ENCODE measurements around the gene SESN1.
"Not testable (repeated sequence)": the region's sequence is repeated elsewhere in the genome, so short reads cannot be mapped to it uniquely, and the experiment has no call there.

SESN1 gene

DNA sequence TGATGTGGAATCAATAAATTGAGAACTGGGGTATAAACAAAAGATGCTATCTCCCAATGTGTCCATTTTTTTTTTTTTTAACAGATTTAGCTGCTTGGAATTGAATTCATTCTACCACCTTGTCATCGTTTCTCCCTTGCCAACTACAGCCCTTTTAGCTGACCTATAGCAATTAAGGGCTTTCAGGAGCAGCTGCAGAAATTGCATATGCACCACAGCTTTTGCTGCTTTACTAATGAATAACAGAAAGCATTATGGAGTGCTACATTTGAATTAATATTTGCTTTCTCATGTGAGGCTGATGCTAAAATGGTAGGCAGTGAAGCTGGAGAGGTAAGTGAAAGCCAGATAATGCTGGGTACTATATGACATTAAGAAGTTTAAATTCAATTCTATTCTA, 5.7 kb downstream of the SESN1 start:
- Histone ChIP-seq H3K27me3 (replicated peaks in 2 of 5; ENCODE audit: control insufficient read depth in 4 of 5, insufficient read depth in 5 of 5, low read length in 4 of 5) (no peaks in the 10 kb centered on the region), H3K9me3 (ENCODE audit: control extremely low read depth in 1 of 5, control insufficient read depth in 4 of 5, insufficient read depth in 2 of 5, low read depth in 1 of 5, low read length in 4 of 5) (no peaks in the 10 kb centered on the region), H3K36me3 (ENCODE audit: control insufficient read depth in 4 of 4, insufficient read depth in 4 of 4, low read length in 3 of 4) (no peaks in the 10 kb centered on the region), H3K27ac (ENCODE audit: insufficient read depth in 1 of 2, low read depth in 1 of 2, low read length in 2 of 2, poor library complexity in 1 of 2, severe bottlenecking in 2 of 2) (no peak overlapping the region), H3K4me3 (ENCODE audit: control insufficient read depth in 1 of 7, extremely low read depth in 1 of 7, insufficient read depth in 4 of 7, low read depth in 2 of 7, low read length in 6 of 7) (no peak overlapping the region), H3K4me1 (ENCODE audit: control extremely low read depth in 1 of 4, control insufficient read depth in 4 of 4, insufficient read depth in 4 of 4, low read length in 3 of 4) (peaks cover 9 to 34% (median 21%) of the 10 kb centered on the region in 4 experiments)
- ChIA-PET POLR2A (no interaction called here), CTCF (interaction anchor here (1.1 to 1.5 kb wide), 2 partner anchors 13 to 100 kb away, joined by 3 read pairs; no protein-coding TSS in a partner anchor)
- WGBS (ENCODE audit: insufficient coverage) = no CpG with 5 or more reads among the region's 1 CpG
- DNase-seq = no peak

- ChIA-PET POLR2A (interaction anchor here (0.6 kb wide), 1 partner anchor 37 kb away, joined by 4 read pairs; no protein-coding TSS in a partner anchor), CTCF (interaction anchor here (0.7 to 0.9 kb wide), 2 partner anchors 14 to 545 kb away, joined by 3 read pairs; no protein-coding TSS in a partner anchor)
- H3K9me3 ChIP-seq (ENCODE audit: control extremely low read depth in 1 of 5, control insufficient read depth in 4 of 5, insufficient read depth in 2 of 5, low read depth in 1 of 5, low read length in 4 of 5) = no peaks in the 10 kb centered on the region
- H3K27ac ChIP-seq (ENCODE audit: insufficient read depth in 1 of 2, low read depth in 1 of 2, low read length in 2 of 2, poor library complexity in 1 of 2, severe bottlenecking in 2 of 2) = no peak overlapping the region
- no peak for DNase-seq
- H3K27me3 ChIP-seq (replicated peaks in 2 of 5; ENCODE audit: control insufficient read depth in 4 of 5, insufficient read depth in 5 of 5, low read length in 4 of 5) = no peaks in the 10 kb centered on the region
- H3K4me3 ChIP-seq (ENCODE audit: control insufficient read depth in 1 of 7, extremely low read depth in 1 of 7, insufficient read depth in 4 of 7, low read depth in 2 of 7, low read length in 6 of 7) = no peak overlapping the region
- H3K36me3 ChIP-seq (ENCODE audit: control insufficient read depth in 4 of 4, insufficient read depth in 4 of 4, low read length in 3 of 4) = no peaks in the 10 kb centered on the region
- peaks cover 9 to 34% (median 15%) of the 10 kb centered on the region in 4 experiments for H3K4me1 ChIP-seq (ENCODE audit: control extremely low read depth in 1 of 4, control insufficient read depth in 4 of 4, insufficient read depth in 4 of 4, low read length in 3 of 4)
- 92% methylated on average over 2 of the region's 5 CpGs for WGBS (ENCODE audit: insufficient coverage)
Measured at GRCh38 chr6:109087661-109088264, 6.9 kb downstream of the SESN1 start.

DNA sequence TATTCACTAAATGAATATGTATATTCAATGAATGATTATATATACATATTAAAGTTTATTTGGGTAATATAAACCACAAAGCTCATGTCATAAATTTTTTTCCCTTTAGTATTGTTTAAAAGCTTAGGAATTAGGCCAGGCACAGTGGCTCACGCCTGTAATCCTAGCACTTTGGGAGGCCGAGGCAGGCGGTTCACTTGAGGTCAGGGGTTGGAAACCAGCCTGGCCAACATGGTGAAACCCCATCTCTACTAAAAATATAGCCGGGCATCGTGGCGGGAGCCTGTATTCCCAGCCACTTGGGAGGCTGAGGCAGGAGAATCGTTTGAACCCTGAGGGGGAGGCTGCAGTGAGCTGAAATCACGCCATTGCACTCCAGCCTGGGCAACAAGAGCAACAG, 10.5 kb downstream of the SESN1 start:
- H3K36me3 ChIP-seq (ENCODE audit: control insufficient read depth in 4 of 4, insufficient read depth in 4 of 4, low read length in 3 of 4); DNase-seq; H3K27me3 ChIP-seq (replicated peaks in 2 of 5; ENCODE audit: control insufficient read depth in 4 of 5, insufficient read depth in 5 of 5, low read length in 4 of 5); H3K9me3 ChIP-seq (ENCODE audit: control extremely low read depth in 1 of 5, control insufficient read depth in 4 of 5, insufficient read depth in 2 of 5, low read depth in 1 of 5, low read length in 4 of 5); H3K4me3 ChIP-seq (ENCODE audit: control insufficient read depth in 1 of 7, extremely low read depth in 1 of 7, insufficient read depth in 4 of 7, low read depth in 2 of 7, low read length in 6 of 7); POLR2A ChIA-PET; H3K27ac ChIP-seq (ENCODE audit: insufficient read depth in 1 of 2, low read depth in 1 of 2, low read length in 2 of 2, poor library complexity in 1 of 2, severe bottlenecking in 2 of 2): not testable (repeated sequence)
- WGBS (ENCODE audit: insufficient coverage) = 97% methylated on average over 6 of the region's 8 CpGs
- CTCF ChIA-PET = interaction anchor here (0.9 to 1.8 kb wide), 3 partner anchors 10 to 99 kb away, joined by 4 to 10 read pairs (median 8); partner anchors contain the start of gene SESN1
- peaks cover 0 to 39% (median 4%) of the 10 kb centered on the region in 4 experiments for H3K4me1 ChIP-seq (ENCODE audit: control extremely low read depth in 1 of 4, control insufficient read depth in 4 of 4, insufficient read depth in 4 of 4, low read length in 3 of 4)

DNA sequence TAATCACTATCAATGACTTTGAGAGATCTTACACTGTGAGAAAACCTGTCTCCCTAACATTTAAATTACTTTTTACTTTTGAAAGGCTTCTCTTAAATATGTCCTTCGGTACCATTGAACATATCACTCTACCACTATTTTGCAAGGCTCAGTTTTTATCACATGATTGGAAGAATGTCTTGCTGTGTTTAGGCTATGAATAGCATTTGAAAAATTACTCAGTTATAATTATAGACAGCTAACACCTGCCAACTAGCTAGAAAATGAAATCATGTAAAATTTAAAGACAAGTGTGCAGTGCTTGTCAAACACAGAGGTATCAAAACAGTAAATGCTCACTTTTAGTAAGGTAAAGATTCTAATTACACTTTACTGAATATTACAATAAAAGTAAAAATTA, 11.0 kb downstream of the SESN1 start:
- CTCF ChIA-PET = interaction anchor here (1.8 kb wide), 1 partner anchor 10 kb away, joined by 10 read pairs; no protein-coding TSS in a partner anchor
- WGBS (ENCODE audit: insufficient coverage) = no CpG with 5 or more reads among the region's 1 CpG
- Histone ChIP-seq H3K27ac (ENCODE audit: insufficient read depth in 1 of 2, low read depth in 1 of 2, low read length in 2 of 2, poor library complexity in 1 of 2, severe bottlenecking in 2 of 2) (no peak overlapping the region), H3K9me3 (ENCODE audit: control extremely low read depth in 1 of 5, control insufficient read depth in 4 of 5, insufficient read depth in 2 of 5, low read depth in 1 of 5, low read length in 4 of 5) (no peaks in the 10 kb centered on the region), H3K4me1 (ENCODE audit: control extremely low read depth in 1 of 4, control insufficient read depth in 4 of 4, insufficient read depth in 4 of 4, low read length in 3 of 4) (peaks cover 0 to 36% (median 4%) of the 10 kb centered on the region in 4 experiments), H3K27me3 (replicated peaks in 2 of 5; ENCODE audit: control insufficient read depth in 4 of 5, insufficient read depth in 5 of 5, low read length in 4 of 5) (no peaks in the 10 kb centered on the region), H3K36me3 (ENCODE audit: control insufficient read depth in 4 of 4, insufficient read depth in 4 of 4, low read length in 3 of 4) (peaks cover 0 to 2% (median 0%) of the 10 kb centered on the region in 4 experiments), H3K4me3 (ENCODE audit: control insufficient read depth in 1 of 7, extremely low read depth in 1 of 7, insufficient read depth in 4 of 7, low read depth in 2 of 7, low read length in 6 of 7) (no peak overlapping the region)
- no peak for DNase-seq
- POLR2A ChIA-PET = interaction anchor here (0.6 kb wide), 1 partner anchor 29 kb away, joined by 4 read pairs; no protein-coding TSS in a partner anchor

DNA sequence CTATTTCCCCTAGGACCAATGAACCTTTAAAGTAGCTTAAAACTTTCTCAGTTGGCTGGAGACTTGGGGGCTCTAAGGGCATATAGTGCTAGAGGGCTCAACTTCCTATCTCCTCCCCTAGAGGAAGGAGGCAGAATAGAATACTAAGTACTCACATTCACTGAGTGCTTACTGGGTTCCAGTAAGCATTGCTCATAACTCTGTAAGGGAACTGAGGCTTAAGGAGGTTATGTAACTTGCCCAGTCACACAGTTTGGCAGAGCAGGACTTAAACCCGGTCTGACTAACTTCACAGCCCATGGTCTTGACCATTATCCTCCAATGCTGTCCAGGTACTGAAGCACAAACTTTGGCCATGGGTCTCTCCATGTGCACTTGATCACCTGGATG, 12.5 kb downstream of the SESN1 start:
- peaks cover 0 to 2% (median 0%) of the 10 kb centered on the region in 4 experiments for H3K36me3 ChIP-seq (ENCODE audit: control insufficient read depth in 4 of 4, insufficient read depth in 4 of 4, low read length in 3 of 4)
- DNase-seq = peak in 1 of 3 donors; percentile 23
- H3K4me1 ChIP-seq (ENCODE audit: control extremely low read depth in 1 of 4, control insufficient read depth in 4 of 4, insufficient read depth in 4 of 4, low read length in 3 of 4) = peaks cover 0 to 37% (median 9%) of the 10 kb centered on the region in 4 experiments
- CTCF ChIA-PET = interaction anchor here (0.8 to 2.1 kb wide), 3 partner anchors 10 to 234 kb away, joined by 3 to 15 read pairs (median 4); partner anchors contain the start of gene ARMC2
- no peaks in the 10 kb centered on the region for H3K9me3 ChIP-seq (ENCODE audit: control extremely low read depth in 1 of 5, control insufficient read depth in 4 of 5, insufficient read depth in 2 of 5, low read depth in 1 of 5, low read length in 4 of 5)
- no peak overlapping the region for H3K27ac ChIP-seq (ENCODE audit: insufficient read depth in 1 of 2, low read depth in 1 of 2, low read length in 2 of 2, poor library complexity in 1 of 2, severe bottlenecking in 2 of 2)
- 90% methylated on average over 1 of the region's 1 CpG for WGBS (ENCODE audit: insufficient coverage)
- H3K4me3 ChIP-seq (ENCODE audit: control insufficient read depth in 1 of 7, extremely low read depth in 1 of 7, insufficient read depth in 4 of 7, low read depth in 2 of 7, low read length in 6 of 7) = no peak overlapping the region
- H3K27me3 ChIP-seq (replicated peaks in 2 of 5; ENCODE audit: control insufficient read depth in 4 of 5, insufficient read depth in 5 of 5, low read length in 4 of 5) = no peaks in the 10 kb centered on the region
- POLR2A ChIA-PET = no interaction called here

GRCh38 chr6:109081516-109082187, 13.0 kb downstream of the SESN1 start:
- CTCF ChIA-PET = interaction anchor here (0.8 to 2.1 kb wide), 3 partner anchors 9 to 233 kb away, joined by 3 to 15 read pairs (median 4); partner anchors contain the start of gene ARMC2
- WGBS (ENCODE audit: insufficient coverage) = 67% methylated on average over 1 of the region's 4 CpGs

DNA sequence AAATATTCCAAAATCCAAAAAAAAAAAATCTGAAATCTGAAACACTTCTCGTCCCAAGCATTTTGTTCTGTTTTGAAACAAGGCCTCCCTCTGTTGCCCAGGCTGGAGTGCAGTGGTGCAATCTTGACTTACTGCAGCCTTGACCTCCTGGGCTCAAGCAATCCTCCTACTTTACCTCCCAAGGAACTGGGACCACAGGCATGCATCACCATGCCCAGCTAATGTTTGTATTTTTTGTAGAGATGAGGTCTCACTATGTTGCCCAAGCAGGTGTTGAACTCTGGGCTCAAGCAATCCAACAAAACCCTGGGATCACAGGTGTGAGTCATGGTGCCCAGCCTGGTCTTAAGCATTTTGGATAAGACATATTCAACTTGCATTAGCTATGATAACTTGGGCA, 13.6 kb downstream of the SESN1 start:
- WGBS (ENCODE audit: insufficient coverage) = 100% methylated on average over 1 of the region's 1 CpG
- no peak overlapping the region for H3K27ac ChIP-seq (ENCODE audit: insufficient read depth in 1 of 2, low read depth in 1 of 2, low read length in 2 of 2, poor library complexity in 1 of 2, severe bottlenecking in 2 of 2)
- no peaks in the 10 kb centered on the region for H3K9me3 ChIP-seq (ENCODE audit: control extremely low read depth in 1 of 5, control insufficient read depth in 4 of 5, insufficient read depth in 2 of 5, low read depth in 1 of 5, low read length in 4 of 5)
- DNase-seq = no peak
- H3K27me3 ChIP-seq (replicated peaks in 2 of 5; ENCODE audit: control insufficient read depth in 4 of 5, insufficient read depth in 5 of 5, low read length in 4 of 5) = no peaks in the 10 kb centered on the region
- H3K4me1 ChIP-seq (ENCODE audit: control extremely low read depth in 1 of 4, control insufficient read depth in 4 of 4, insufficient read depth in 4 of 4, low read length in 3 of 4) = peaks cover 6 to 49% (median 14%) of the 10 kb centered on the region in 4 experiments
- POLR2A ChIA-PET = no interaction called here
- peaks cover 0 to 2% (median 0%) of the 10 kb centered on the region in 4 experiments for H3K36me3 ChIP-seq (ENCODE audit: control insufficient read depth in 4 of 4, insufficient read depth in 4 of 4, low read length in 3 of 4)
- no peak overlapping the region for H3K4me3 ChIP-seq (ENCODE audit: control insufficient read depth in 1 of 7, extremely low read depth in 1 of 7, insufficient read depth in 4 of 7, low read depth in 2 of 7, low read length in 6 of 7)
- CTCF ChIA-PET = interaction anchor here (1.1 to 2.9 kb wide), 3 partner anchors 9 to 316 kb away, joined by 3 to 15 read pairs (median 15); partner anchors contain the start of gene ARMC2

More at GRCh38 chr6:109081516-109082187, 13.0 kb downstream of the SESN1 start:
- H3K27me3 ChIP-seq (replicated peaks in 2 of 5; ENCODE audit: control insufficient read depth in 4 of 5, insufficient read depth in 5 of 5, low read length in 4 of 5) = no peaks in the 10 kb centered on the region
- POLR2A ChIA-PET = no interaction called here
- H3K4me1 ChIP-seq (ENCODE audit: control extremely low read depth in 1 of 4, control insufficient read depth in 4 of 4, insufficient read depth in 4 of 4, low read length in 3 of 4) = peaks cover 2 to 43% (median 10%) of the 10 kb centered on the region in 4 experiments
- H3K4me3 ChIP-seq (ENCODE audit: control insufficient read depth in 1 of 7, extremely low read depth in 1 of 7, insufficient read depth in 4 of 7, low read depth in 2 of 7, low read length in 6 of 7) = no peak overlapping the region
- H3K27ac ChIP-seq (ENCODE audit: insufficient read depth in 1 of 2, low read depth in 1 of 2, low read length in 2 of 2, poor library complexity in 1 of 2, severe bottlenecking in 2 of 2) = no peak overlapping the region
- no peak for DNase-seq
- H3K36me3 ChIP-seq (ENCODE audit: control insufficient read depth in 4 of 4, insufficient read depth in 4 of 4, low read length in 3 of 4) = peaks cover 0 to 2% (median 0%) of the 10 kb centered on the region in 4 experiments
- H3K9me3 ChIP-seq (ENCODE audit: control extremely low read depth in 1 of 5, control insufficient read depth in 4 of 5, insufficient read depth in 2 of 5, low read depth in 1 of 5, low read length in 4 of 5) = no peaks in the 10 kb centered on the region
